SK-N-MC (cell line): ENCODE results near the gene ADGRF3.

Experiments used
- EZH2 ChIP-seq: fragments of 200-600 bp; sonication (generic); IDR thresholded peaks from one replicate; pipeline ENCODE4 v1.6.1; 2017; ENCODE audit warnings: antibody characterized with exemption
- POLR2AphosphoS5 ChIP-seq: IDR thresholded peaks from 2 replicates; pipeline ENCODE4 v1.6.1; 2012; ENCODE audit warnings: mild to moderate bottlenecking, low read depth, low read length, borderline replicate concordance

DNA sequence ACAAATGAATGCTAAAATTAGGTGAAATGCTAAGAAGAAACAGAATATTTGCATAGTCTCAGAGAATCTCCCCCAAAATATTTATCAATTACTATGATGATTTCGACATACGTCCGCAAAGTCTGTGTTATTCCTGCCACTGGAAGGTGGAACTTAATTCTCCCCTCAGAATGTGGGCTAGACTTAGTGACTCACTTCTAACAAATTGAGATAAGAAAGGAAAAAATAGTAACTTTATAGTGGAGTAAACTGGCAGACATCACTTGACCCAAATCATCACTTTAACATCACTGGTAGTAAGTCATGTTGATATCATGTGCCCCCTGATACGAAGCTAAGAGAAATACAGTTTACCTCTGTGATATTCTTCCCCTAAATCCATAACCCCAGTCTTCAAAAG is 78.4 kb downstream of the ADGRF3 start:
- TF ChIP-seq POLR2AphosphoS5 (no peak), EZH2 (no peak)
